ENCODE data around the gene FXR2.

Gene FXR2

DNA sequence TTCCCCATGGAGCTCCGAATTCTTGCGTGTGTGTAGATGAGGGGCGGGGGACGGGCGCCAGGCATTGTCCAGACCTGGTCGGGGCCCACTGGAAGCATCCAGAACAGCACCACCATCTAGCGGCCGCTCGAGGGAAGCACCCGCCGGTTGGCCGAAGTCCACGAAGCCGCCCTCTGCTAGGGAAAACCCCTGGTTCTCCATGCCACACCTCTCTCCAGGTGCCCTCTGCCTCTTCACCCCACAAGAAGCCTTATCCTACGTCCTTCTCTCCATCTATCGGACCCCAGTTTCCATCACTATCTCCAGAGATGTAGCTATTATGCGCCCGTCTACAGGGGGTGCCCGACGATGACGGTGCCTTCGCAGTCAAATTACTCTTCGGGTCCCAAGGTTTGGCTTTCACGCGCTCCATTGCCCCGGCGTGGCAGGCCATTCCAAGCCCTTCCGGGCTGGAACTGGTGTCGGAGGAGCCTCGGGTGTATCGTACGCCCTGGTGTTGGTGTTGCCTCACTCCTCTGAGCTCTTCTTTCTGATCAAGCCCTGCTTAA is 53.6 kb downstream of the FXR2 start (continued):
- TF ChIP-seq, protein P1, sequence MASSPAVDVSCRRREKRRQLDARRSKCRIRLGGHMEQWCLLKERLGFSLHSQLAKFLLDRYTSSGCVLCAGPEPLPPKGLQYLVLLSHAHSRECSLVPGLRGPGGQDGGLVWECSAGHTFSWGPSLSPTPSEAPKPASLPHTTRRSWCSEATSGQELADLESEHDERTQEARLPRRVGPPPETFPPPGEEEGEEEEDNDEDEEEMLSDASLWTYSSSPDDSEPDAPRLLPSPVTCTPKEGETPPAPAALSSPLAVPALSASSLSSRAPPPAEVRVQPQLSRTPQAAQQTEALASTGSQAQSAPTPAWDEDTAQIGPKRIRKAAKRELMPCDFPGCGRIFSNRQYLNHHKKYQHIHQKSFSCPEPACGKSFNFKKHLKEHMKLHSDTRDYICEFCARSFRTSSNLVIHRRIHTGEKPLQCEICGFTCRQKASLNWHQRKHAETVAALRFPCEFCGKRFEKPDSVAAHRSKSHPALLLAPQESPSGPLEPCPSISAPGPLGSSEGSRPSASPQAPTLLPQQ (tag by site-specific recombination; IDR thresholded peaks at IDR 0.05) = peak; percentile 99
- TF ChIP-seq ZNF664 (tag by site-specific recombination; IDR thresholded peaks at IDR 0.05) = no peak
- TF ChIP-seq RBAK (tag by site-specific recombination; IDR thresholded peaks at IDR 0.05) = no peak
- TF ChIP-seq ZNF837 (tag by site-specific recombination; IDR thresholded peaks at IDR 0.05) = no peak
- TF ChIP-seq GFI1B (tag by site-specific recombination; IDR thresholded peaks at IDR 0.05) = no peak
- TF ChIP-seq ZNF23 (tag by site-specific recombination; IDR thresholded peaks at IDR 0.05; ENCODE audit: borderline replicate concordance) = no peak
- no peak for TF ChIP-seq ZNF324 (tag by site-specific recombination; IDR thresholded peaks at IDR 0.05)
- peak; percentile 68; the same call in 1 of the 2 replicates for TF ChIP-seq BCL11A (tag by site-specific recombination; IDR thresholded peaks at IDR 0.05; ENCODE audit: low read depth)
- TF ChIP-seq, protein P2, sequence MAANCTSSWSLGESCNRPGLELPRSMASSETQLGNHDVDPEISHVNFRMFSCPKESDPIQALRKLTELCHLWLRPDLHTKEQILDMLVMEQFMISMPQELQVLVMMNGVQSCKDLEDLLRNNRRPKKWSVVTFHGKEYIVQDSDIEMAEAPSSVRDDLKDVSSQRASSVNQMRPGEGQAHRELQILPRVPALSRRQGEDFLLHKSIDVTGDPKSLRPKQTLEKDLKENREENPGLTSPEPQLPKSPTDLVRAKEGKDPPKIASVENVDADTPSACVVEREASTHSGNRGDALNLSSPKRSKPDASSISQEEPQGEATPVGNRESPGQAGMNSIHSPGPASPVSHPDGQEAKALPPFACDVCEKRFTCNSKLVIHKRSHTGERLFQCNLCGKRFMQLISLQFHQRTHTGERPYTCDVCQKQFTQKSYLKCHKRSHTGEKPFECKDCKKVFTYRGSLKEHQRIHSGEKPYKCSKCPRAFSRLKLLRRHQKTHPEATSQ (tag by site-specific recombination; IDR thresholded peaks at IDR 0.05) = no peak
- no peak for TF ChIP-seq ZNF76 (tag by site-specific recombination; IDR thresholded peaks at IDR 0.05; ENCODE audit: borderline replicate concordance, low read depth)
- no peak for TF ChIP-seq ZNF561 (tag by site-specific recombination; IDR thresholded peaks at IDR 0.05; ENCODE audit: borderline replicate concordance)
- peak; percentile 38; the same call in 1 of the 2 replicates for TF ChIP-seq IKZF3 (tag by site-specific recombination; IDR thresholded peaks at IDR 0.05)
- no peak for TF ChIP-seq ZNF354C (tag by site-specific recombination; IDR thresholded peaks at IDR 0.05; ENCODE audit: borderline replicate concordance, low read depth)
- TF ChIP-seq, protein P3, sequence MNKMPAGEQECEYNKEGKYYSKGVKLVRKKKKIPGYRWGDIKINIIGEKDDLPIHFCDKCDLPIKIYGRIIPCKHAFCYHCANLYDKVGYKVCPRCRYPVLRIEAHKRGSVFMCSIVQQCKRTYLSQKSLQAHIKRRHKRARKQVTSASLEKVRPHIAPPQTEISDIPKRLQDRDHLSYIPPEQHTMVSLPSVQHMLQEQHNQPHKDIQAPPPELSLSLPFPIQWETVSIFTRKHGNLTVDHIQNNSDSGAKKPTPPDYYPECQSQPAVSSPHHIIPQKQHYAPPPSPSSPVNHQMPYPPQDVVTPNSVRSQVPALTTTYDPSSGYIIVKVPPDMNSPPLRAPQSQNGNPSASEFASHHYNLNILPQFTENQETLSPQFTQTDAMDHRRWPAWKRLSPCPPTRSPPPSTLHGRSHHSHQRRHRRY (tag by site-specific recombination; IDR thresholded peaks at IDR 0.05) = no peak
- TF ChIP-seq ZNF473 (tag by site-specific recombination; IDR thresholded peaks at IDR 0.05) = no peak
- TF ChIP-seq, protein P4, sequence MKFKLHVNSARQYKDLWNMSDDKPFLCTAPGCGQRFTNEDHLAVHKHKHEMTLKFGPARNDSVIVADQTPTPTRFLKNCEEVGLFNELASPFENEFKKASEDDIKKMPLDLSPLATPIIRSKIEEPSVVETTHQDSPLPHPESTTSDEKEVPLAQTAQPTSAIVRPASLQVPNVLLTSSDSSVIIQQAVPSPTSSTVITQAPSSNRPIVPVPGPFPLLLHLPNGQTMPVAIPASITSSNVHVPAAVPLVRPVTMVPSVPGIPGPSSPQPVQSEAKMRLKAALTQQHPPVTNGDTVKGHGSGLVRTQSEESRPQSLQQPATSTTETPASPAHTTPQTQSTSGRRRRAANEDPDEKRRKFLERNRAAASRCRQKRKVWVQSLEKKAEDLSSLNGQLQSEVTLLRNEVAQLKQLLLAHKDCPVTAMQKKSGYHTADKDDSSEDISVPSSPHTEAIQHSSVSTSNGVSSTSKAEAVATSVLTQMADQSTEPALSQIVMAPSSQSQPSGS (tag by site-specific recombination; IDR thresholded peaks at IDR 0.05; ENCODE audit: low read depth) = no peak
- TF ChIP-seq, protein P5, sequence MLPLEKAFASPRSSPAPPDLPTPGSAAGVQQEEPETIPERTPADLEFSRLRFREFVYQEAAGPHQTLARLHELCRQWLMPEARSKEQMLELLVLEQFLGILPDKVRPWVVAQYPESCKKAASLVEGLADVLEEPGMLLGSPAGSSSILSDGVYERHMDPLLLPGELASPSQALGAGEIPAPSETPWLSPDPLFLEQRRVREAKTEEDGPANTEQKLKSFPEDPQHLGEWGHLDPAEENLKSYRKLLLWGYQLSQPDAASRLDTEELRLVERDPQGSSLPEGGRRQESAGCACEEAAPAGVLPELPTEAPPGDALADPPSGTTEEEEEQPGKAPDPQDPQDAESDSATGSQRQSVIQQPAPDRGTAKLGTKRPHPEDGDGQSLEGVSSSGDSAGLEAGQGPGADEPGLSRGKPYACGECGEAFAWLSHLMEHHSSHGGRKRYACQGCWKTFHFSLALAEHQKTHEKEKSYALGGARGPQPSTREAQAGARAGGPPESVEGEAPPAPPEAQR (tag by site-specific recombination; IDR thresholded peaks at IDR 0.05) = no peak
- TF ChIP-seq, protein P6, sequence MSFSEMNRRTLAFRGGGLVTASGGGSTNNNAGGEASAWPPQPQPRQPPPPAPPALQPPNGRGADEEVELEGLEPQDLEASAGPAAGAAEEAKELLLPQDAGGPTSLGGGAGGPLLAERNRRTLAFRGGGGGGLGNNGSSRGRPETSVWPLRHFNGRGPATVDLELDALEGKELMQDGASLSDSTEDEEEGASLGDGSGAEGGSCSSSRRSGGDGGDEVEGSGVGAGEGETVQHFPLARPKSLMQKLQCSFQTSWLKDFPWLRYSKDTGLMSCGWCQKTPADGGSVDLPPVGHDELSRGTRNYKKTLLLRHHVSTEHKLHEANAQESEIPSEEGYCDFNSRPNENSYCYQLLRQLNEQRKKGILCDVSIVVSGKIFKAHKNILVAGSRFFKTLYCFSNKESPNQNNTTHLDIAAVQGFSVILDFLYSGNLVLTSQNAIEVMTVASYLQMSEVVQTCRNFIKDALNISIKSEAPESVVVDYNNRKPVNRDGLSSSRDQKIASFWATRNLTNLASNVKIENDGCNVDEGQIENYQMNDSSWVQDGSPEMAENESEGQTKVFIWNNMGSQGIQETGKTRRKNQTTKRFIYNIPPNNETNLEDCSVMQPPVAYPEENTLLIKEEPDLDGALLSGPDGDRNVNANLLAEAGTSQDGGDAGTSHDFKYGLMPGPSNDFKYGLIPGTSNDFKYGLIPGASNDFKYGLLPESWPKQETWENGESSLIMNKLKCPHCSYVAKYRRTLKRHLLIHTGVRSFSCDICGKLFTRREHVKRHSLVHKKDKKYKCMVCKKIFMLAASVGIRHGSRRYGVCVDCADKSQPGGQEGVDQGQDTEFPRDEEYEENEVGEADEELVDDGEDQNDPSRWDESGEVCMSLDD (tag by site-specific recombination; IDR thresholded peaks at IDR 0.05) = peak; percentile 60; the same call in 1 of the 2 replicates
- TF ChIP-seq, protein P7, sequence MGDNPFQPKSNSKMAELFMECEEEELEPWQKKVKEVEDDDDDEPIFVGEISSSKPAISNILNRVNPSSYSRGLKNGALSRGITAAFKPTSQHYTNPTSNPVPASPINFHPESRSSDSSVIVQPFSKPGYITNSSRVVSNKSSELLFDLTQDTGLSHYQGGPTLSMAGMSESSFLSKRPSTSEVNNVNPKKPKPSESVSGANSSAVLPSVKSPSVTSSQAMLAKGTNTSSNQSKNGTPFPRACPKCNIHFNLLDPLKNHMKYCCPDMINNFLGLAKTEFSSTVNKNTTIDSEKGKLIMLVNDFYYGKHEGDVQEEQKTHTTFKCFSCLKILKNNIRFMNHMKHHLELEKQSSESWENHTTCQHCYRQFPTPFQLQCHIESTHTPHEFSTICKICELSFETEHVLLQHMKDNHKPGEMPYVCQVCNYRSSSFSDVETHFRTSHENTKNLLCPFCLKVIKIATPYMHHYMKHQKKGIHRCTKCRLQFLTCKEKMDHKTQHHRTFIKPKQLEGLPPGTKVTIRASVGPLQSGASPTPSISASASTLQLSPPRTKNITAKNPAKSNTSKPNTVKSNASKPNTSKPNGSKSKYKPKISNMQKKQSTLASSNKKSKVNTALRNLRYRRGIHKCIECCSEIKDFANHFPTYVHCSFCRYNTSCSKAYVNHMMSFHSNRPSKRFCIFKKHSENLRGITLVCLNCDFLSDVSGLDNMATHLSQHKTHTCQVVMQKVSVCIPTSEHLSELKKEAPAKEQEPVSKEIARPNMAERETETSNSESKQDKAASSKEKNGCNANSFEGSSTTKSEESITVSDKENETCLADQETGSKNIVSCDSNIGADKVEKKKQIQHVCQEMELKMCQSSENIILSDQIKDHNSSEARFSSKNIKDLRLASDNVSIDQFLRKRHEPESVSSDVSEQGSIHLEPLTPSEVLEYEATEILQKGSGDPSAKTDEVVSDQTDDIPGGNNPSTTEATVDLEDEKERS (tag by site-specific recombination; IDR thresholded peaks at IDR 0.05) = no peak; the same call in 1 of the 2 replicates
- TF ChIP-seq, protein P8, sequence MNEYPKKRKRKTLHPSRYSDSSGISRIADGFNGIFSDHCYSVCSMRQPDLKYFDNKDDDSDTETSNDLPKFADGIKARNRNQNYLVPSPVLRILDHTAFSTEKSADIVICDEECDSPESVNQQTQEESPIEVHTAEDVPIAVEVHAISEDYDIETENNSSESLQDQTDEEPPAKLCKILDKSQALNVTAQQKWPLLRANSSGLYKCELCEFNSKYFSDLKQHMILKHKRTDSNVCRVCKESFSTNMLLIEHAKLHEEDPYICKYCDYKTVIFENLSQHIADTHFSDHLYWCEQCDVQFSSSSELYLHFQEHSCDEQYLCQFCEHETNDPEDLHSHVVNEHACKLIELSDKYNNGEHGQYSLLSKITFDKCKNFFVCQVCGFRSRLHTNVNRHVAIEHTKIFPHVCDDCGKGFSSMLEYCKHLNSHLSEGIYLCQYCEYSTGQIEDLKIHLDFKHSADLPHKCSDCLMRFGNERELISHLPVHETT (tag by site-specific recombination; IDR thresholded peaks at IDR 0.05) = no peak; the same call in 1 of the 2 replicates
- TF ChIP-seq, protein P9, sequence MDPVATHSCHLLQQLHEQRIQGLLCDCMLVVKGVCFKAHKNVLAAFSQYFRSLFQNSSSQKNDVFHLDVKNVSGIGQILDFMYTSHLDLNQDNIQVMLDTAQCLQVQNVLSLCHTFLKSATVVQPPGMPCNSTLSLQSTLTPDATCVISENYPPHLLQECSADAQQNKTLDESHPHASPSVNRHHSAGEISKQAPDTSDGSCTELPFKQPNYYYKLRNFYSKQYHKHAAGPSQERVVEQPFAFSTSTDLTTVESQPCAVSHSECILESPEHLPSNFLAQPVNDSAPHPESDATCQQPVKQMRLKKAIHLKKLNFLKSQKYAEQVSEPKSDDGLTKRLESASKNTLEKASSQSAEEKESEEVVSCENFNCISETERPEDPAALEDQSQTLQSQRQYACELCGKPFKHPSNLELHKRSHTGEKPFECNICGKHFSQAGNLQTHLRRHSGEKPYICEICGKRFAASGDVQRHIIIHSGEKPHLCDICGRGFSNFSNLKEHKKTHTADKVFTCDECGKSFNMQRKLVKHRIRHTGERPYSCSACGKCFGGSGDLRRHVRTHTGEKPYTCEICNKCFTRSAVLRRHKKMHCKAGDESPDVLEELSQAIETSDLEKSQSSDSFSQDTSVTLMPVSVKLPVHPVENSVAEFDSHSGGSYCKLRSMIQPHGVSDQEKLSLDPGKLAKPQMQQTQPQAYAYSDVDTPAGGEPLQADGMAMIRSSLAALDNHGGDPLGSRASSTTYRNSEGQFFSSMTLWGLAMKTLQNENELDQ (tag by site-specific recombination; IDR thresholded peaks at IDR 0.05; ENCODE audit: low read depth) = no peak
